ENCODE data around the gene ASB1.

ASB1 gene

GRCh38 chr2:238457927-238458324 is 31.2 kb downstream of the ASB1 start:
- in situ Hi-C loops (cut with HindIII; ENCODE audit: low pct_ligation_motif_present, low pct_unique_long_range_greater_than_20kb, low sequenced_read_pairs): no loop called here
- no peak for DNase-seq

GRCh38 chr2:238458651-238459050 is 31.9 kb downstream of the ASB1 start:
- in situ Hi-C loops (cut with HindIII; ENCODE audit: low pct_ligation_motif_present, low pct_unique_long_range_greater_than_20kb, low sequenced_read_pairs): no loop called here
- no peak for DNase-seq

DNA sequence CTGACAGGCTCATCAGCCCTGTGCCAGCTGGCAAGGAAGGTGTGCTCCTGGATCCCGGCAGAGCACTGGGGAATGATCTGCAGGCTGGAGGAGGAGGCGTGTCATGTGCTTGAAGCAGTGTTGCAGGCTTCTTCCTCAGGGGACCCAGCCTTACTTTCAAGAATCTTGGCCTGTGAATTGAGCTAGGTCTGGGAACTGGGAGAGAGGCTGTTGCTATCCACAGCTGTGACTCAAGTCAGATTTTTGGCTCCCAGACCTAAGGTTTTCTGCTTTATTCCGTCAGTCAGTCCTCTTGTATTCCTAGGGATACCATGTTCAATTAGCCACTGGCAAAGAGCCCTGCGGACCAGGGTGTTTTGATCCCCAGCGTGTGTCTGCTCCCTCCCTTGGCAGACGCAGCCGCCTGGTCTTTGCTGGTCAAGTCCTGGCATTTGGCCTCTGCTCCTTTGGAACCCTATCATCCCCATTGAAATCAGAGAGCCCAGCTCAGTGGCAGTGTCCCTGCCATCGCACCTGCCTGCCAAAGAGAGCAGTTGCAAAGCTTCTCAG is 32.4 kb downstream of the ASB1 start:
- in situ Hi-C loops (cut with HindIII; ENCODE audit: low pct_ligation_motif_present, low pct_unique_long_range_greater_than_20kb, low sequenced_read_pairs): no loop called here
- DNase-seq: no peak

GRCh38 chr2:238461051-238461450 is 34.3 kb downstream of the ASB1 start:
- in situ Hi-C loops (cut with HindIII; ENCODE audit: low pct_ligation_motif_present, low pct_unique_long_range_greater_than_20kb, low sequenced_read_pairs): no loop called here
- DNase-seq: no peak

DNA sequence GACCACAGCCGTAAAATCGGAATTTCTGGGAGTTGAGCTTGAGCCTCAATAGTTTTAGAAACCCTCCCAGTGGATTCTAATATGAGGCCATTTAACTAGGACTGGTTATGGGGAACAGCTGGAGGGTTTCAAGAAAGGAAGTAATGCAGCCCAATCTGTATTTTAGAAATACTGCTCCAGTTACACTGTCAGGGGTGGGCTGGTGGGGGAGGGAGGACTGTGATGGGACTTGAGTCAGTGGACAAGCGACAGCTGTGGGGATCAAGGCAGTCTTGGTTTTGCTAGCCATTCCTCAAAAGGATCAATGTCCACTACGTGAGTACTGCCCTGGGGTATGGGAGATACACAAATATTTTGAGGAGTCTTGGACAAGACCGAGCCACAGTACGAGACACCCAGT is 34.8 kb downstream of the ASB1 start:
- DNase-seq: no peak
- in situ Hi-C loops (cut with HindIII; ENCODE audit: low pct_ligation_motif_present, low pct_unique_long_range_greater_than_20kb, low sequenced_read_pairs): no loop called here

DNA sequence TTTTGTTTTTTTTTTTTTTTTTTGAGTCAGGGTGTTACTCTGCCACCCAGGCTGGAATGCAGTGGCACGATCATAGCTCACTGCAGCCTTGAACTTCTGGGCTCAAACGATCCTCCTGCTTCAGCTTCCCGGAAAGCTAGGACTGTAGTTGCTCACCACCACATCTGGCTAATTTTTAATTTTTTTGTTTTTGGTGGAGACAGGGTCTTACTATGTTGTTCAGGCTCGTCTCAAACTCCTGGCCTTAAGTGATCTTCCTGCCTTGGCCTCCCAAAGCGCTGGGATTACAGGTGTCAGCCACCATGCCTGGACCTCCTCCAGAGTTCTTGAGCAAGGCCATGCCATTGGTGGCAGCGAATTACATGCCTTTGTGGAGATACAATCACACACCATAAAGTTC is 35.2 kb downstream of the ASB1 start:
- no peak for DNase-seq
- in situ Hi-C loops (cut with HindIII; ENCODE audit: low pct_ligation_motif_present, low pct_unique_long_range_greater_than_20kb, low sequenced_read_pairs): no loop called here

DNA sequence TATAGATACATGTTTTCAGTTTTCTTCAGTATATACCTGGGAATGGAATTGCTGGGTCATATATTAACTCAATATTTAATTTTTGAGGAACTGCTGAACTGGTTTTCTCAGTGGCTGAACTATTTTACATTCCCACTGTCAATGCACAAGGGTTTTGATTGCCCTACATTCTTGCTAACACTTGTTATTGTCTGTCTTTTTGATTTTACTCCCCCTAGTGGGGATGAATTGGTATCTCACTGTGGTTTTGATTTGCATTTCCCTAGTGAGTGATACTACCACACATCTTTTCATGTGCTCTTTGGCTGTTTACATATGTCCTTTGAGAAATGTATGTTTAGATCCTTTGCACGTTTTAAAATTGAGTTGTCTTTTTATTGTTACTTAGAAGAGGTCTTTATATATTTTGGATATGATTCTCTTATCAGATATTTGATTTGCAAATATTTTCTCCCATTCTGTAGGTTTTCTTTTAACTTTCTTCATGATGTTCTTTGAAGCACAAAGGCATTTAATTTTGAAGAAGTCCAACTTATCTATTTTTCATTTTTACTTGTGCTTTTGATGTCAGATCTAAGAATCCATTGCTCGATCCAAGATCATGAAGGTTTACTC is 36.2 kb downstream of the ASB1 start:
- in situ Hi-C loops (cut with HindIII; ENCODE audit: low pct_ligation_motif_present, low pct_unique_long_range_greater_than_20kb, low sequenced_read_pairs): no loop called here
- peak; percentile 69 for DNase-seq

DNA sequence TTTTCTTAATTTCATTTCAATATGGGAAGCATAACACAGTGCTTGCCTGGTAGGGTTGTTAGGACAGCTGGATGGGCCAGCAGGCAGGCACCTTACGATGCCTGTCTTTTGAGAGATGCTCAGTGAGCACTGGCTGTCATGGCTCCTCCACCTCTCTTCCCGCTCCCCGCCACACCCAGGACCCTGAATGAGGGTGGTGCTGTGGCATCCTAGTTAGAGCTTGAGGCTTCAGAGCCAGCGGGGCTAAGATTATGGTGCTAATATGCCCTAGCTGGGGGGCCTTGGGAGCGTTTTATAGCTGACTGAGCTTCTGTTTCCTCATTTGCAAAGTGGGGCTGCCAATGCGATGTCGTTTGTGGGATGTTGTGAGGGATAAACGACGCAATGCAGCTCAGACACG is 37.7 kb downstream of the ASB1 start:
- in situ Hi-C loops (cut with HindIII; ENCODE audit: low pct_ligation_motif_present, low pct_unique_long_range_greater_than_20kb, low sequenced_read_pairs): no loop called here
- no peak for DNase-seq

DNA sequence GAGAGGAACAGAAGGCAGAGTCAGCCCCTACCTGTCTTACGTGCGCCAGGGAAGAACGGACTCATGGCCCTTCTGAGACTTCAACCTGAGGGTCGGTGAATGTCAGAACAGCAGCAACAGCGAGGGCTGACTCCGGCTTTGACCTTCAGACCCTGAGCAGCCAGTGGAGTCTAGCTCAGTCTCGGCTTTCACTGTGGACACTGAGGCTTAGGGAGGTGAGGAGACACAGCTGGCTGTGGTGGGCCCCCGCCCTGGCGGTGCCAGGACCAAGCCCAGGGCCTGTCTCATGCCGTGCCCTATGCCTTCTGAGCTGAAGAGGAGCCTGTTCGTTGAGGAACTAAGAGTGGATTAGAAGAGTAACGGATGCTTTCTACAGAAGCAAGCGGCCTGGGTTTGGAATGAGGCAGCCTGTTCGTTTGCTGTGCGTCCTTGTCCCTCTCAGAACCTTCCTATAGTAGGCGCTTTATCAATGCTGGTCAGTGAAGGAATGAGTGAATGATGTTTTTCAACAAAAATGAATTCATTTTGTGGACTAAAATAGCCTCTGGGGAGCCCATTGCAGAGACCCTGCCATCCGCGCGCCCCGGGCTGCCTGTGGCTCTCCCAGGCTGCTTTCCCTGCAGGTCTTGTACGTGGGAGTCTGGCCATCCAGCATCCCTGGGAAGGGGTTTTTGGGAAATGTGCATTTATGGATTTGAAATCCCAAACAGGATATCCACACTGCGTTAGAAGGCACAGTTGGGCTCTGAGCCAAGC is 38.9 kb downstream of the ASB1 start:
- in situ Hi-C loops (cut with HindIII; ENCODE audit: low pct_ligation_motif_present, low pct_unique_long_range_greater_than_20kb, low sequenced_read_pairs): no loop called here
- DNase-seq: no peak

- in situ Hi-C loops (cut with HindIII; ENCODE audit: low pct_ligation_motif_present, low pct_unique_long_range_greater_than_20kb, low sequenced_read_pairs): no loop called here
- no peak for DNase-seq
Observed at GRCh38 chr2:238466243-238466756, 39.6 kb downstream of the ASB1 start.

DNA sequence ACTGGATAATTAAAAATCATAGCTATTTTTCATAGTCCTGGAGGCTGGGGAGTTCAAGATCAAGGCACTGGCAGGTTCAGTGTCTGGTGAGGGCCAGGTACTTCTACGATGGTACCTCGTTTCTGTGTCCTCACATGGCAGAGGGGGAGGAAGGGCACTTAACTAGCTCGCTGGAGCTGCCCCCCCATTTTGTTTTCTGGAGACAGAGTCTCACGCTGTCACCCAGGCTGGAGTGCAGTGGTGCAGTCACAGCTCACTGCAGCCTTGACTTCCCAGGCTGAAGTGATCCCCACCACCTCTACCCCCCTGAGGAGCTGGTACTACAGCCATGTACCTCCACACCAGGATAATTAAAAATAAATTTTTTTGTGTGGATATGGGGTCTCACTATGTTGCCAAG is 40.3 kb downstream of the ASB1 start:
- in situ Hi-C loops (cut with HindIII; ENCODE audit: low pct_ligation_motif_present, low pct_unique_long_range_greater_than_20kb, low sequenced_read_pairs): no loop called here
- DNase-seq: no peak

GRCh38 chr2:238467792-238468191 is 41.1 kb downstream of the ASB1 start:
- DNase-seq: no peak
- in situ Hi-C loops (cut with HindIII; ENCODE audit: low pct_ligation_motif_present, low pct_unique_long_range_greater_than_20kb, low sequenced_read_pairs): no loop called here

- in situ Hi-C loops (cut with HindIII; ENCODE audit: low pct_ligation_motif_present, low pct_unique_long_range_greater_than_20kb, low sequenced_read_pairs): no loop called here
- DNase-seq: no peak
Observed at GRCh38 chr2:238469155-238469554, 42.4 kb downstream of the ASB1 start.

DNA sequence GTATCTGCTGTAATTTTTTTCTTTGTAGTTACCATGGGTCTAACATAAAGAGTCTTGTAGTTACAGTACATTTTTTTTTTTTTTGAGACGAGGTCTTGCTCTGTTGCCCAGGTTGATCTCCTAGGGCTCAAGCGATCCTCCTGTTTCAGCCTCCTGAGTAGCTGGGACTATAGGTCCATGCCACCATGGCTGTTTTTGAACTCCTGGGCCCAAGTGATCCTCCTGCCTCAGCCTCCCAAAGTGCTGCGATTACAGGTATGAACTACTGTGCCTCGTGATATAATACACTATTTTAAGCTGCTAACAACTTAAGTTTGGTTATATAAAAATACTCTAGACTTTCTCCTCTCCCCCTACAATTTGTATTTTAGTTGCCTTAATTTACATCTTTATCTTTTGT is 46.3 kb downstream of the ASB1 start:
- in situ Hi-C loops (cut with HindIII; ENCODE audit: low pct_ligation_motif_present, low pct_unique_long_range_greater_than_20kb, low sequenced_read_pairs): no loop called here
- DNase-seq: no peak

DNA sequence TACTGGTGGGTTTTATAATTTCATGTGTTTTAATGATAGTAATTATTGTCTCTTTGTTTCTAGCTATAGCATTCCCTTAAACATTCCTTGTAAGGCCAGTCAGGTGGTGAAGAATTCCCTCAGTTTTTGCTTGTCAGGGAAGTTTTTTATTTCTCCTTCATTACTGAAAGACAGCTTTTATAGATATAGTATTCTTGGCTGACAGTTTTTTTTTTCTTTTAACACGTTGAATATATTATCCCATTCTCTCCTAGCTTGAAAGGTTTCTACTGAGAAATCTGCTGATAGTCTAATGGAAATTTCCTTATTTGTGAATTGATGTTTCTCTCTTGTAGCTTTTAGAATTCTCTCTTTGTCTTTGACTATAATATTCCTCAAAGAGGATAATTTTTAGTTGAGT is 46.8 kb downstream of the ASB1 start:
- DNase-seq: no peak
- in situ Hi-C loops (cut with HindIII; ENCODE audit: low pct_ligation_motif_present, low pct_unique_long_range_greater_than_20kb, low sequenced_read_pairs): no loop called here

DNA sequence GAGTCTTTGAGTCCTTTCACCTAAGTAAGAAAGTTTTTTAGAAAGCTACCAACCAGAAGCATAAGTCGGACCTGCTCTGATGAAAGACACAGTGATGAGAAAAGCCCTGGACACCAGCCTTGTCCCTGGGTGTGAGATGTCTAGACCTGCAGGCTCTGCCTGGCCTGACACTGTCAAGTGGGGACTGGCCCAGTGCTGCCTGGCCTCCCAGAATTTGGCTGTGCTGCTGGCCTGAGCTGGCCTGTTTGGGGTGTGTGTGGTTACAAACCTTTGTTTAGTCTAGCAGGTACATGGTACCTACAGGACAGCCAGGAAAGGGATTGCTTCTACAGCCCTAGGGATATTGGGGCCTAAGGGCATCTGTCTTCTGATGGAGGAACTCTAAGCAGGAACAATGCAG is 48.3 kb downstream of the ASB1 start:
- in situ Hi-C loops (cut with HindIII; ENCODE audit: low pct_ligation_motif_present, low pct_unique_long_range_greater_than_20kb, low sequenced_read_pairs): no loop called here
- no peak for DNase-seq

- DNase-seq: no peak
- in situ Hi-C loops (cut with HindIII; ENCODE audit: low pct_ligation_motif_present, low pct_unique_long_range_greater_than_20kb, low sequenced_read_pairs): no loop called here
Observed at GRCh38 chr2:238475566-238475965, 48.8 kb downstream of the ASB1 start.

GRCh38 chr2:238476258-238476657 is 49.5 kb downstream of the ASB1 start:
- no peak for DNase-seq
- in situ Hi-C loops (cut with HindIII; ENCODE audit: low pct_ligation_motif_present, low pct_unique_long_range_greater_than_20kb, low sequenced_read_pairs): no loop called here

- in situ Hi-C loops (cut with HindIII; ENCODE audit: low pct_ligation_motif_present, low pct_unique_long_range_greater_than_20kb, low sequenced_read_pairs): no loop called here
Observed at GRCh38 chr2:238478216-238478615, 51.5 kb downstream of the ASB1 start.

GRCh38 chr2:238479847-238480246 is 53.1 kb downstream of the ASB1 start:
- in situ Hi-C loops (cut with HindIII; ENCODE audit: low pct_ligation_motif_present, low pct_unique_long_range_greater_than_20kb, low sequenced_read_pairs): no loop called here
- no peak for DNase-seq

More at GRCh38 chr2:238478216-238478615, 51.5 kb downstream of the ASB1 start:
- DNase-seq: no peak
